Smooth muscle cell (in vitro differentiated cells): ENCODE measurements around the gene ZNF462. TPM values are rescaled to one million over a fixed set of nuclear protein-coding genes. Genes with fewer than 3 reads are reported as not detected.

Experiments used
- DNase-seq: peaks from one replicate; lab custom pipeline; 2025; ENCODE audit not compliant: unreplicated experiment; lab: John Stamatoyannopoulos, UW
- H2AFZ ChIP-seq: fragments of 200-600 bp; sonication (generic); 2 replicates; pipeline ENCODE4 v1.6.0; 2016; ENCODE audit warnings: antibody characterized with exemption, low read depth, mild to moderate bottlenecking
- H3F3A ChIP-seq: fragments of 200-600 bp; sonication (generic); 2 replicates; pipeline ENCODE4 v1.6.0; 2017; ENCODE audit warnings: antibody characterized with exemption, low read depth
- H3K27ac ChIP-seq: fragments of 200-600 bp; sonication (generic); 2 replicates; pipeline ENCODE4 v1.5.1; 2016; ENCODE audit warnings: low read depth, mild to moderate bottlenecking
- H3K27me3 ChIP-seq: fragments of 200-600 bp; sonication (generic); 2 replicates; pipeline ENCODE4 v1.6.1; 2016; ENCODE audit warnings: low read depth, mild to moderate bottlenecking
- H3K36me3 ChIP-seq: fragments of 200-600 bp; sonication (generic); 2 replicates; pipeline ENCODE4 v1.5.1; 2016; ENCODE audit warnings: low read depth
- H3K4me1 ChIP-seq: fragments of 200-600 bp; sonication (generic); 2 replicates; pipeline ENCODE4 v1.5.1; 2016; ENCODE audit warnings: low read depth
- H3K4me2 ChIP-seq: fragments of 200-600 bp; sonication (generic); 2 replicates; pipeline ENCODE4 v1.6.0; 2016; ENCODE audit warnings: mild to moderate bottlenecking
- H3K4me3 ChIP-seq: fragments of 200-600 bp; sonication (generic); 2 replicates; pipeline ENCODE4 v1.5.1; 2016; ENCODE audit warnings: mild to moderate bottlenecking
- H3K79me2 ChIP-seq: fragments of 200-600 bp; sonication (generic); 2 replicates; pipeline ENCODE4 v1.6.0; 2016; ENCODE audit warnings: low read depth, mild to moderate bottlenecking
- H3K9ac ChIP-seq: fragments of 200-600 bp; sonication (generic); 2 replicates; pipeline ENCODE4 v1.6.0; 2016; ENCODE audit warnings: low read depth
- H3K9me3 ChIP-seq: fragments of 200-600 bp; sonication (generic); replicated peaks from 2 replicates; pipeline ENCODE4 v1.5.1; 2016; ENCODE audit warnings: low read depth
- H4K20me1 ChIP-seq: fragments of 200-600 bp; sonication (generic); 2 replicates; pipeline ENCODE4 v1.6.0; 2016; ENCODE audit warnings: low read depth
- WGBS: methylation state at CpG from one replicate; pipeline ENCODE4 v1.1.7; 2016; ENCODE audit warnings: low lambda C conversion rate; 5-methylcytosine and 5-hydroxymethylcytosine counted together
- polyA plus RNA-seq: library from polyadenylated mRNA; unstranded; fragments of >200 nt; fragmentation: Nextera tagmentation; extraction: Ambion mirVana; gene quantifications from 2 replicates; pipeline ENCODE4 v1.2.1, GENCODE V29; 2016
- total RNA-seq: library from RNA; depleted of rRNA; stranded (reverse); fragments of >200 nt; gene quantifications from 2 replicates; pipeline ENCODE4 v1.2.3, GENCODE V29; 2014
- TF ChIP-seq, protein P1 (sequence below): fragments of 200-600 bp; sonication (generic); IDR thresholded peaks from 2 replicates; pipeline ENCODE4 v1.5.1; 2017; ENCODE audit warnings: borderline replicate concordance, mild to moderate bottlenecking, antibody characterized with exemption; ENCODE audit not compliant: insufficient read depth, poor library complexity, severe bottlenecking

Gene ZNF462
- total and polyA plus RNA-seq, 2 experiments from 2014 or later, result 9.1 to 32.2 TPM

DNA sequence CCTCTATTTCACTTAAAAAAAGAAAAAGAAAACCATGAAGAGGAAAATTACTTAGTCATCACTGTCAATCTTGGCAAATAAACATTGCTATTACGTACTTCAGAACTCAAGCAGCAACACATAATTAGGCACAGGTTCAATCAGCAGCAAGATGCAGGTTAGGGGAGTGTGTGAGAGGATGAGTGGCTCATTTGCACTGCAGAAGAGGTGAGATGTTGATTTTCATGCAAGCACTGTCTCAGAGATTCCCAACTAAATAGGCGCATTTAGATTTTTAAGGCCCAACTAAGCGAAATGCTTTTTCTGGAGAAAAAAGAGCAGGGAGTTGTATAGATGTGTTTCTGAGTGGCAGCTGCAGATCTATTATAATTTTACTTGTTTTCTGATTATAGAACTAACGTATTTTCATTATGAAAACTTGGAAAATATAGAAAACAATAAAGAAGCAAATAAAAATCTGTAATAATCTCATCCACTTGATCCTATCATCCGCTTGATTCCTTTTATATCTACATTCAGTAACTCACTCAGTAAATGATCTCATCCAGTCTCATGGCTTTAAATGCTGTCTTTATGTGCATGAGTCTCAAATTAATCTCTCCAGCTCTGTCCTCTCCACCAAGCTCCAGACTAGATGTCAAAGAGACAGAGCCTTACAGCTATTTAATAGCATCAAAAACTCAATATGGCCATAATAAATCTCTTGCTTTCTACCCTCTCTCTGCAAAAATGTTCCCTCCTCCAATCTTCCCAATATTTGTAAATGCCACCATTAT is 162.5 kb downstream of the ZNF462 start:
- H3K9ac ChIP-seq, result no peak overlapping the region
- no peaks in the 10 kb centered on the region for H3K9me3 ChIP-seq
- no peaks in the 10 kb centered on the region for H4K20me1 ChIP-seq
- no peak overlapping the region for H3K4me3 ChIP-seq
- 93% methylated on average over 5 of the region's 5 CpGs for WGBS
- no peak overlapping the region for H2AFZ ChIP-seq
- H3K36me3 ChIP-seq, result no peaks in the 10 kb centered on the region
- H3F3A ChIP-seq, result peaks cover 2% of the 10 kb centered on the region
- H3K79me2 ChIP-seq, result no peaks in the 10 kb centered on the region
- H3K27me3 ChIP-seq, result no peaks in the 10 kb centered on the region
- no peak for DNase-seq
- peaks cover 1% of the 10 kb centered on the region for H3K4me1 ChIP-seq
- TF ChIP-seq, protein P1, sequence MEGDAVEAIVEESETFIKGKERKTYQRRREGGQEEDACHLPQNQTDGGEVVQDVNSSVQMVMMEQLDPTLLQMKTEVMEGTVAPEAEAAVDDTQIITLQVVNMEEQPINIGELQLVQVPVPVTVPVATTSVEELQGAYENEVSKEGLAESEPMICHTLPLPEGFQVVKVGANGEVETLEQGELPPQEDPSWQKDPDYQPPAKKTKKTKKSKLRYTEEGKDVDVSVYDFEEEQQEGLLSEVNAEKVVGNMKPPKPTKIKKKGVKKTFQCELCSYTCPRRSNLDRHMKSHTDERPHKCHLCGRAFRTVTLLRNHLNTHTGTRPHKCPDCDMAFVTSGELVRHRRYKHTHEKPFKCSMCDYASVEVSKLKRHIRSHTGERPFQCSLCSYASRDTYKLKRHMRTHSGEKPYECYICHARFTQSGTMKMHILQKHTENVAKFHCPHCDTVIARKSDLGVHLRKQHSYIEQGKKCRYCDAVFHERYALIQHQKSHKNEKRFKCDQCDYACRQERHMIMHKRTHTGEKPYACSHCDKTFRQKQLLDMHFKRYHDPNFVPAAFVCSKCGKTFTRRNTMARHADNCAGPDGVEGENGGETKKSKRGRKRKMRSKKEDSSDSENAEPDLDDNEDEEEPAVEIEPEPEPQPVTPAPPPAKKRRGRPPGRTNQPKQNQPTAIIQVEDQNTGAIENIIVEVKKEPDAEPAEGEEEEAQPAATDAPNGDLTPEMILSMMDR, result no peak
- no peak overlapping the region for H3K4me2 ChIP-seq
- no peak overlapping the region for H3K27ac ChIP-seq

DNA sequence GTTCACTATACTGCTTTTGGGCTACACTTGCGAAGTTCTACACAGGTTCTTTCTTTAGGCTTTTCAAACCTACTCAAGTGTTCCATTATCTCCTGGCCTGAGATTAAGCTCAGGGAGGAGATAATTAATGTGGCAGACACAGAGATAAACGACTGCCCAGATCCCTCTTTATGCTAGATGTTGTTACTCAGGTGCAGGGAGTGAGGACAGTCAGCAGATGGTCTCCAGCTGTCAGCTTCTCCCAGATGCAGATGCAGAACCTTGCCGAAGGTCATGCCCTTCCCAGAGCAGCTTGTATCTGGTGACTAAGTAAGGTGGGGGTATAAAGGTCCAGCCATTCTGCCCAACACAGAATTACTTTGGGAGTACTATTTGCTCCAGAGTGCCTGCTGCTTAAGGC is 166.2 kb downstream of the ZNF462 start:
- Histone ChIP-seq H3K4me3 (no peak overlapping the region), H3K4me1 (no peaks in the 10 kb centered on the region), H4K20me1 (no peaks in the 10 kb centered on the region), H3K79me2 (no peaks in the 10 kb centered on the region), H2AFZ (no peak overlapping the region), H3K4me2 (no peak overlapping the region), H3K9ac (no peak overlapping the region), H3F3A (no peaks in the 10 kb centered on the region), H3K27me3 (no peaks in the 10 kb centered on the region), H3K9me3 (no peaks in the 10 kb centered on the region), H3K27ac (no peak overlapping the region), H3K36me3 (no peaks in the 10 kb centered on the region)
- no peak for DNase-seq
- WGBS, result 81% methylated on average over 3 of the region's 3 CpGs
- TF ChIP-seq, protein P1, result no peak

DNA sequence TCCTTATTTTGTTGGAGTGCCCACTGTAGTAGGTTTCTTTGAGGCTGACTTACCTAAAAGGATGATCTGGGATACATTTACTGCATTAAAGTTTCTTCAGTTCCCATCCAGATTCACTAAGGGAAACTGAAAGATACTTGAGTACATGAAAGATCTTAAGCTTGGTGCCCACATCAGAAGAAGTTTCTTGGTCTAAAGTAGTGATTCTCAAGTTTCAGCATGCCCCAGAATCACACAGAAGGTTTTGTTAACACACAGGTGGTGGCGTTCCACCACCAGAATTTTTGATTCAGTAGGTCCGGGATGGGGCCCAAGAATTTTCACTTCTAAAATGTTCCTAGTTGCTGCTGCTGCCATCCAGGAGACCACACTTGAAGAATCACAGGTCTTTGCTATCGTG is 171.0 kb downstream of the ZNF462 start:
- no peak overlapping the region for H3K4me3 ChIP-seq
- no peaks in the 10 kb centered on the region for H3K27me3 ChIP-seq
- 92% methylated on average over 3 of the region's 3 CpGs for WGBS
- H3K79me2 ChIP-seq, result no peaks in the 10 kb centered on the region
- no peaks in the 10 kb centered on the region for H3K36me3 ChIP-seq
- H3K9me3 ChIP-seq, result no peaks in the 10 kb centered on the region
- H3F3A ChIP-seq, result no peaks in the 10 kb centered on the region
- no peak for DNase-seq
- H3K4me2 ChIP-seq, result no peak overlapping the region
- H3K9ac ChIP-seq, result no peak overlapping the region
- no peak overlapping the region for H2AFZ ChIP-seq
- H3K4me1 ChIP-seq, result no peaks in the 10 kb centered on the region
- H4K20me1 ChIP-seq, result no peaks in the 10 kb centered on the region
- H3K27ac ChIP-seq, result no peak overlapping the region
- TF ChIP-seq, protein P1, result no peak

DNA sequence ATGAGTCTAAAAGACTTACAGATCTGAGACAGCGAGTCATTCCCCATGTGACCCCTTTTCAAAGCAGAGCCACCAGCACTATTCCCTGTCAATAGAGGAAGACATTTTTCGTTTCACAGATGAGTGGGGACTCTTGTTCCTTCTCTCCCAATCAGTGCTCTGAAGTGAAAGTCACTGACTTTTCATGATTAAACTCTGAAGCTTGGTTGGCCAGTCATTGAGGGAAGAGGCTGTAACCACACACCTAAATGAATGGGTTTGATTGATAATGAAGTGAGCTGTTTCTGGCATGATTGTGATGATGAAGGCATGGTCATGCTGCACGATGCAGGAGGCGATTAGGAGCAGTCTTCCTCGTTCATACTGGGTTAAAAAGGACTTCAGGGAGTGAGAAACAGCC is 171.9 kb downstream of the ZNF462 start:
- Histone ChIP-seq H3K27me3 (no peaks in the 10 kb centered on the region), H3K9me3 (no peaks in the 10 kb centered on the region), H3K36me3 (no peaks in the 10 kb centered on the region), H4K20me1 (no peaks in the 10 kb centered on the region), H3K79me2 (no peaks in the 10 kb centered on the region), H3K4me1 (no peaks in the 10 kb centered on the region), H3K9ac (no peak overlapping the region), H3K4me3 (no peak overlapping the region), H3F3A (no peaks in the 10 kb centered on the region), H3K27ac (no peak overlapping the region), H2AFZ (no peak overlapping the region), H3K4me2 (no peak overlapping the region)
- DNase-seq, result no peak
- WGBS, result 83% methylated on average over 5 of the region's 5 CpGs
- TF ChIP-seq, protein P1, result no peak
